SU-DHL-6 (cell line): Measurements from ENCODE around the gene CLMN.
A peak's percentile ranks its signal among the peaks of the same experiment; 100 is the strongest.

Source experiments
- H2AFZ ChIP-seq: fragments of 200-600 bp; sonication (generic); 2 replicates; pipeline ENCODE4 v1.6.1; 2014; ENCODE audit warnings: low read depth, mild to moderate bottlenecking, moderate library complexity, mixed read lengths, antibody characterized with exemption, low read length; ENCODE audit not compliant: severe bottlenecking
- H3F3A ChIP-seq: fragments of 200-600 bp; shearing (Covaris generic); 2 replicates; pipeline ENCODE4 v1.6.0; 2016; ENCODE audit warnings: antibody characterized with exemption, mild to moderate bottlenecking; ENCODE audit not compliant: insufficient read depth
- H3K27ac ChIP-seq: fragments of 200-600 bp; sonication (generic); 2 replicates; pipeline ENCODE4 v1.5.1; 2016; ENCODE audit warnings: low read depth, mild to moderate bottlenecking, low read length, moderate library complexity, mixed read lengths
- H3K27me3 ChIP-seq: fragments of 200-600 bp; sonication (generic), shearing (Covaris generic); 2 replicates; pipeline ENCODE4 v1.6.0; 2014; ENCODE audit warnings: mild to moderate bottlenecking, low read length
- H3K36me3 ChIP-seq: fragments of 200-600 bp; sonication (generic); 2 replicates; pipeline ENCODE4 v1.6.1; 2014; ENCODE audit warnings: mild to moderate bottlenecking, low read length, mixed read lengths
- H3K4me2 ChIP-seq: fragments of 300-600, 200-600 bp; shearing (Covaris generic), sonication (generic); 2 replicates; pipeline ENCODE4 v1.6.0; 2014; ENCODE audit warnings: low read length, low read depth, mild to moderate bottlenecking; ENCODE audit not compliant: poor library complexity, severe bottlenecking
- H3K4me3 ChIP-seq: fragments of 200-600 bp; sonication (generic); 2 replicates; pipeline ENCODE4 v1.5.1; 2014; ENCODE audit warnings: antibody characterized with exemption, low read length, mild to moderate bottlenecking, mixed read lengths; ENCODE audit not compliant: insufficient read depth, poor library complexity, severe bottlenecking
- H3K79me2 ChIP-seq: fragments of 200-600 bp; sonication (generic); 2 replicates; pipeline ENCODE4 v1.6.1; 2014; ENCODE audit warnings: mild to moderate bottlenecking, low read length, moderate library complexity; ENCODE audit not compliant: insufficient read depth
- H3K9ac ChIP-seq: fragments of 200-600 bp; sonication (generic); 2 replicates; pipeline ENCODE4 v1.7.0; 2014; ENCODE audit warnings: mild to moderate bottlenecking, low read length
- H3K9me2 ChIP-seq: fragments of 200-600 bp; sonication (generic); replicated peaks from 2 replicates; pipeline ENCODE4 v1.6.1; 2014; ENCODE audit warnings: low read length; ENCODE audit not compliant: insufficient read depth
- H3K9me3 ChIP-seq: fragments of 200-600 bp; sonication (generic); 2 replicates; pipeline ENCODE4 v1.6.1; 2014; ENCODE audit warnings: low read length, mixed read lengths; ENCODE audit not compliant: insufficient read depth
- H4K20me1 ChIP-seq: fragments of 200-600 bp; sonication (generic); 2 replicates; pipeline ENCODE4 v1.6.1; 2014; ENCODE audit warnings: low read depth, mild to moderate bottlenecking, antibody characterized with exemption, low read length, moderate library complexity, mixed read lengths
- EZH2phosphoT487 ChIP-seq: fragments of 200-600 bp; sonication (generic), shearing (Covaris generic); conservative IDR thresholded peaks from 2 replicates; pipeline ENCODE4 v1.6.1; 2018; ENCODE audit warnings: mild to moderate bottlenecking, antibody characterized with exemption, low read length, moderate library complexity, mixed read lengths
- TF ChIP-seq, protein P1 (sequence below): fragments of 200-600 bp; sonication (generic); IDR thresholded peaks from one replicate; pipeline ENCODE4 v1.5.1; 2017; ENCODE audit warnings: antibody characterized with exemption, mild to moderate bottlenecking, low read length, moderate library complexity; ENCODE audit not compliant: insufficient read depth, poor library complexity, severe bottlenecking

CLMN gene

GRCh38 chr14:95196826-95197545 lies 122.7 kb downstream of the CLMN start:
- H3K36me3 ChIP-seq = no peaks in the 10 kb centered on the region
- H3K27ac ChIP-seq = no peak overlapping the region
- H3K9me3 ChIP-seq = no peaks in the 10 kb centered on the region
- no peaks in the 10 kb centered on the region for H3F3A ChIP-seq
- H3K9ac ChIP-seq = no peak overlapping the region
- H3K4me2 ChIP-seq = no peak overlapping the region
- H4K20me1 ChIP-seq = no peaks in the 10 kb centered on the region
- no peaks in the 10 kb centered on the region for H3K79me2 ChIP-seq
- H3K4me3 ChIP-seq = no peak overlapping the region
- H3K9me2 ChIP-seq = no peaks in the 10 kb centered on the region
- no peak for TF ChIP-seq EZH2phosphoT487
- TF ChIP-seq, protein P1, sequence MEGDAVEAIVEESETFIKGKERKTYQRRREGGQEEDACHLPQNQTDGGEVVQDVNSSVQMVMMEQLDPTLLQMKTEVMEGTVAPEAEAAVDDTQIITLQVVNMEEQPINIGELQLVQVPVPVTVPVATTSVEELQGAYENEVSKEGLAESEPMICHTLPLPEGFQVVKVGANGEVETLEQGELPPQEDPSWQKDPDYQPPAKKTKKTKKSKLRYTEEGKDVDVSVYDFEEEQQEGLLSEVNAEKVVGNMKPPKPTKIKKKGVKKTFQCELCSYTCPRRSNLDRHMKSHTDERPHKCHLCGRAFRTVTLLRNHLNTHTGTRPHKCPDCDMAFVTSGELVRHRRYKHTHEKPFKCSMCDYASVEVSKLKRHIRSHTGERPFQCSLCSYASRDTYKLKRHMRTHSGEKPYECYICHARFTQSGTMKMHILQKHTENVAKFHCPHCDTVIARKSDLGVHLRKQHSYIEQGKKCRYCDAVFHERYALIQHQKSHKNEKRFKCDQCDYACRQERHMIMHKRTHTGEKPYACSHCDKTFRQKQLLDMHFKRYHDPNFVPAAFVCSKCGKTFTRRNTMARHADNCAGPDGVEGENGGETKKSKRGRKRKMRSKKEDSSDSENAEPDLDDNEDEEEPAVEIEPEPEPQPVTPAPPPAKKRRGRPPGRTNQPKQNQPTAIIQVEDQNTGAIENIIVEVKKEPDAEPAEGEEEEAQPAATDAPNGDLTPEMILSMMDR = no peak
- H3K27me3 ChIP-seq = no peaks in the 10 kb centered on the region
- H2AFZ ChIP-seq = no peak overlapping the region

DNA sequence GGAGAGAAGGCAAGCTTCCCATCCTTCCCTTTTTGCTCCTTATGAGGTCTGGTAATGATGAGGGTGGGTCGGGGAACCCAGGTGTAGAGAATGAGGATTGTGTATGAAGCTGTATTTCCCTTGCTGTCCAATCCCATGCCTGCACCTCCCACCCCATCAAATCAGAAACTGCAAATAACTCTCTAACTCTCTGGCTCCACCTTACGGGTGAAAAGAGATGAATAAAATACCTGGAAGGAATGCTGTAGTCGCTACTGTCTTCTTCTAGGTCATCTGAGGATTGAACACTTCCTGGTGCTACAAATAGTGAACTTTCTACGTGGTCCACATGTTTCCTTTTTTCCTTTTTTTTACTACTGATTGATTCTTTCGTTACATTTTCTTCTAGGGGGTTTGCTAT lies 123.4 kb downstream of the CLMN start:
- Histone ChIP-seq H3K27ac (no peak overlapping the region), H3K27me3 (no peaks in the 10 kb centered on the region), H3K9ac (no peak overlapping the region), H3K9me2 (no peaks in the 10 kb centered on the region), H4K20me1 (no peaks in the 10 kb centered on the region), H3K4me2 (no peak overlapping the region), H2AFZ (no peak overlapping the region), H3K79me2 (no peaks in the 10 kb centered on the region), H3K9me3 (no peaks in the 10 kb centered on the region), H3K4me3 (no peak overlapping the region), H3F3A (no peaks in the 10 kb centered on the region), H3K36me3 (no peaks in the 10 kb centered on the region)
- no peak for TF ChIP-seq EZH2phosphoT487
- TF ChIP-seq, protein P1 = peak; percentile 34

GRCh38 chr14:95195031-95195430 lies 124.7 kb downstream of the CLMN start:
- Histone ChIP-seq H3K9me3 (no peaks in the 10 kb centered on the region), H3K9ac (no peak overlapping the region), H3K27me3 (no peaks in the 10 kb centered on the region), H3K27ac (no peak overlapping the region), H3K36me3 (no peaks in the 10 kb centered on the region), H3K4me2 (no peak overlapping the region), H4K20me1 (no peaks in the 10 kb centered on the region), H3K9me2 (no peaks in the 10 kb centered on the region), H2AFZ (no peak overlapping the region), H3F3A (no peaks in the 10 kb centered on the region), H3K79me2 (no peaks in the 10 kb centered on the region), H3K4me3 (no peak overlapping the region)
- no peak for TF ChIP-seq EZH2phosphoT487
- TF ChIP-seq, protein P1 = no peak
